8988T (cell line): Measurements from ENCODE around the gene PLCB1.
"Not testable (repeated sequence)": the region's sequence is repeated elsewhere in the genome, so short reads cannot be mapped to it uniquely, and the experiment has no call there.

ENCODE experiments used
- DNase-seq: peaks from one replicate; pipeline ENCODE4 v3.0.0; 2011

The PLCB1 gene

GRCh38 chr20:8344106-8344505, 212.0 kb downstream of the PLCB1 start:
- no peak for DNase-seq

- DNase-seq: no peak
These were observed 212.6 kb downstream of the PLCB1 start for GRCh38 chr20:8344631-8345030.

DNA sequence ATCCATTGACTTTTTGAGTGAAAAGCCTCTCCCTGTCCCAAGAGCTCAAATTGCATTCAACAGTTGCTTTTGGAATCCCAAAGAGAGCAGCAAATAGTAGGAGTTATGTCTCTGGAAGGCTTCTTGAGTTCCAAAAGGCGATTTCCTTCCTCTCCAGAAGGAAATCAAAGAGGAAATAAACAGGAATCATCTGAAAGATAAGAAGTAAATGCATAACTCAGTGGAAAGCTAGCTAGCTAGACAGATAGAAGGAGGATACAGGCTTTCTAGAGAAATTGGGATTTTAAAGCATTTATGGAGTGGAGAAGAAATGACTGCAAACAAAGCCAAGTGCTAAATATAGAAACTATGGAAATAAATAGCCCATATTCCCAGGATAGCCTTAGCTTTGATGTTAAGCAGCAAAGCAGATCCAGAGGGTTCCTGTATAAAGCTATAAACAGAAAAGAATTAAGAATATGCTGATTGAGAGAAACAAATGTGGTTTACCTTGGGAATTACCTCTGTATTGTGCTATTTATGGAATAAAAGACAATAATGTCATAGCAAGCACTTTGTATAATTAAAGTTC, 214.7 kb downstream of the PLCB1 start:
- no peak for DNase-seq

GRCh38 chr20:8350225-8350624, 218.2 kb downstream of the PLCB1 start:
- not testable (repeated sequence) for DNase-seq

DNA sequence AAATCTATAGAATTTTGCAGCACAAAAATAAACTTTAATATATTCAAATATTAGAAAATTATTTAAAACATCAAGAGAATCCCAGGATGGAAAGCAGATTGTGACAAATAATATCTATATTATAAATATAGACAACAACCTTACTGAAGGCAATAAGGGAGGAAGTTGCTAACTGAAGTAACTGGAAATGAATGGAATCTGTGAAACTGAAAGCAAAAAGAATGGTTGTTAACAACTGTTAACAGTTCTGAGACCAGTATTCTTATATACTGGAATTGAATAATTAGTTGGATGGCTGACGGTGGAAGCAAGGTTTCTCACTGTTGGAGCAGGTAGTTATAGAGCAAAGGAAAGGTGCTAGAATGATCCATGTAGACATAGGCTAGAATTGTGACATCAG, 220.4 kb downstream of the PLCB1 start:
- DNase-seq: no peak

DNA sequence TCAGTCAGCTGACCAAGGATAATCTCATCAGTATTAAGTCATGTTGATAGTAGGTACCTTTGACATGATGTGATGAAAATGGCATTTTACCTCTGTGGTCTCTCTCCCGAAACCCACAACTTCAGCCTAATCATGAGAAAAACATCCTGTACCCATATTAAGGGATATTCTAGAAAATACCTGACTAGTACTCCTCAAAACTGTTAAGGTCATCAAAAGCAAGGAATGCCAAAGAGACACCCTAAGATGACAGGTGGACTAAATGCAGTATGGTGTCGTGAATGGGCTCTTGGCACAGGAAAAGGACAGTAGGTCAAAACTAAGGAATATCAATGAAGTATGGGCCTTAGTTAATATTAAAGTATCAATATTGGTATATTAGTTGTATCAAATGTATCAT, 221.4 kb downstream of the PLCB1 start:
- DNase-seq: no peak

- DNase-seq: no peak
These were observed 223.4 kb downstream of the PLCB1 start for GRCh38 chr20:8355453-8355852.

DNA sequence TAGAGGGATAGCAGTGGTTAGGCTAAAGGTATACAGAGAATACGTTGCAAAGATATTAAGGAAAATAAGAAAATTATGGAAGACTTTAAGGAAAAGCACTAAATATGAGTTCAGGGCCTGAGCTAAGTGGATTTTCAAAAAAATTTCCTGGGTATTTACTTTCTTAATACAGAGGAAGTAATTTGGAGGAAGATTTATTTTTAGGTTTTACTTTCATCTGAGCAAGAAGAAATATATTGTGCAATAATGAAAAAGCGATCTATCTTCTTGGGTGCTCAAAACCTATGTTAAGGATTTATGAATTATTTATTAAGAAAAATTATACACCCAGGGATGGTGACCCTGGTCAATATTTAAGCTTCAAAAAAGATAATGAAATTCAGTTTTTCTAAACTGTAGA, 224.7 kb downstream of the PLCB1 start:
- no peak for DNase-seq

DNA sequence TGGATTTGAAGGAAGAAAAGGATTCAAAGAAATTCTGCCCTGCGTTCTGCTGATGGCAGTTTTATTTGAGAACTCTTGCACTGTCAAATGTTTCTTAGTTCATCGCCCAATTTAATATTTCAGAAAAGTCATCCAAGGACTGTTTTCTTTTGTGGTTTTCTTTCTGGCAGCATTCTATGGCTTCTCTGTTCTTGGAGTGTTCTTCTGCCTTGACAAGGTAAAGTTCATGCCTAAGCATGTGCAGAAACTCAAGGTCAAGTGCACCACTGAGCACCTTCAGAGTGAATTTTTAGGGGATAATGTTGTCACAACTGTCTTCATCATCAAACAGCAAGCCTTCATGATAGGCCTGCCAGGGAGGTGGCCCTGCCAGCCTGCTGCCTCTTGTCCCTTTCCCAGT, 225.6 kb downstream of the PLCB1 start:
- no peak for DNase-seq

DNA sequence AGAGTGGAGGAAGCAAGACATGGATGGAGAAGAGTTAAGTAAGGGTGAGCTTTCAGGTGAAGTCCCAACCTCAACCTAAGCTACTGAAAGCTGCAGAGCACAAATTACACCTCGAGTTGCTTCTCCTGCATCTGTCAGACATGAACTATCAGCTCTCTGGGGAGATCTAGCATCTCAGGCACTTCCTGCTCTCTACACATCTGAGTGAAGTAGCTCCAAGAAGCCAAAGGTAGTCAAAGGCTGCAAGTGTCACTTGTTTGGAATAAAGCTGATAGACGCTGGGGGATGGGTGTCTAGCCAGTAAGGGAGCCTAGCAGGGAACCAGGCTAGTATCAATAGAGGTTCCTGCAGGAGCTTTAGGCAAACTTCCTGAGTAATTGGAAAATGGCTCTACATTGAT, 228.0 kb downstream of the PLCB1 start:
- DNase-seq: no peak

- no peak for DNase-seq
These were observed 229.1 kb downstream of the PLCB1 start for GRCh38 chr20:8361006-8361652.

GRCh38 chr20:8361779-8362178, 229.7 kb downstream of the PLCB1 start:
- DNase-seq: no peak

GRCh38 chr20:8362457-8362856, 230.4 kb downstream of the PLCB1 start:
- DNase-seq: no peak

- no peak for DNase-seq
These were observed 232.1 kb downstream of the PLCB1 start for GRCh38 chr20:8363970-8364733.

DNA sequence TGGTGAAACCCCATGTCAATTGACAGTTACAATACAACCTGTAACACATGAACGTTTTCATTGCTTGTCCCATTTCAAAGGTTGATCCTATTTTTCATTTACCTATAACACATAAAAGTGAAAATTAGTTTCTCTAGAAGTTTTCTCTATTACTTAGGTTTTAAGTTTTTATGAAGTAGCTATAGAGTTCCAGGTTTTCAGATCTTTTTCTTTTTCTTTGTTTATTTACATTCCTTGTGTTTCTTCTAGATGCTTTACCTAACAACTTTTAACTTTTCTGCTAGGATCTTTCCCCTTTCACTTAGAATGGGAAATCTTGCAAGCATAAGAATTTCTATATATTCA, 232.6 kb downstream of the PLCB1 start:
- DNase-seq: no peak

DNA sequence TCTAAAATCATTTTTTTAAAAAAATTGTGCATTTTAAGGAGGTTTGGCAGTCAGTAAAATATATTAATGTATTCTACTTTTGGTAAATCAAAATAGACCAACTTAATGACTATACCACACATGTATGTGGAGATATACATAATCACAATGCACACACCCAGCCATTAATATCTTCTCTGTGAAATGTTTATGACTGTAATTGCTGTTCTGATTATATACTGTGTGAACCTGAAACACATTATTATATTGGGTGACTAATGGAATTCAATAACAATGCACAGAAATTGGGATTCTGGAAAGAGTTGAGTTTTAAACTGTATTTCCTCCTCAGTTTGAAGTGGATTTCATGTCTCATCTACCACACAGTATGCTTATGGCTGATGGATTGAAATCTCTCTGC, 233.6 kb downstream of the PLCB1 start:
- no peak for DNase-seq

- no peak for DNase-seq
These were observed 234.3 kb downstream of the PLCB1 start for GRCh38 chr20:8366303-8366923.

- DNase-seq: no peak
These were observed 235.6 kb downstream of the PLCB1 start for GRCh38 chr20:8367689-8368088.

GRCh38 chr20:8368670-8369069, 236.6 kb downstream of the PLCB1 start:
- no peak for DNase-seq

GRCh38 chr20:8369311-8369710, 237.2 kb downstream of the PLCB1 start:
- no peak for DNase-seq

DNA sequence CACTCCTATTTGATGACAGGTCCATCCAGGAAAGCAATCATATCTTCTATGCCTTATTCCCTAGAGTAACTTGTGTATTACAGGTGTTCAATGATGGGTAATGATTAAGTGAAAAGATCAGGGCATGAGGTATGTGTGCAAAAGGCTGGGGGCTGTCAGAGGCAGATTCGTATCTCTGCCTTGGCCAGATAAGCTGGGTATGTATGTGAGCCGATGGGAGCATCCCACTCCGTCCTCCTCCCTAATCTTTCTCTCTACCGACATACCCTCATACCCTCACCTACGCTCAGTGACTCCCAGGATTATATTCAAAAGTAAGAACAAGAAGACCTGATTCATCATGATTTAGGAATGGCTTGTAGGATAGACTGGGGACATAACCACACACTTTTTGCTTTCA, 238.7 kb downstream of the PLCB1 start:
- no peak for DNase-seq

- DNase-seq: no peak
These were observed 240.8 kb downstream of the PLCB1 start for GRCh38 chr20:8372824-8373380.

DNA sequence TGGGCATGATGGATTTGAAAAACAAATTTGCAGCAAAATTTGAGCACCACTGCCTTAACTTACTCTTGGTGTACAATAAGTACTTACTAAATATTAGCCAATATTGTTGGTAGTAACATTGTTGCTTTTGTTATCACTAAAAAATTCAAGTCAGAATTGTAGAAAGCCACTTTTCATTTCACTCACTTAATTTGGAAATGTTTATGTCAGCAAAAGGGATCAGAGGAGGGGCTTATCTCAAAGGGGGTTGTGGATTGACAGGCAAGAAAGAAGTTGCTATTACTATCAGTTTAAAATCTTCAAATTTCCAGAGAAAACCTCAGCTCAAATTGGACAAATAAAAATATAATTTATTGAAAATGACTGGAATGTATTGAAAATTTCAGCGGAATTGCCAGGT, 241.5 kb downstream of the PLCB1 start:
- no peak for DNase-seq

DNA sequence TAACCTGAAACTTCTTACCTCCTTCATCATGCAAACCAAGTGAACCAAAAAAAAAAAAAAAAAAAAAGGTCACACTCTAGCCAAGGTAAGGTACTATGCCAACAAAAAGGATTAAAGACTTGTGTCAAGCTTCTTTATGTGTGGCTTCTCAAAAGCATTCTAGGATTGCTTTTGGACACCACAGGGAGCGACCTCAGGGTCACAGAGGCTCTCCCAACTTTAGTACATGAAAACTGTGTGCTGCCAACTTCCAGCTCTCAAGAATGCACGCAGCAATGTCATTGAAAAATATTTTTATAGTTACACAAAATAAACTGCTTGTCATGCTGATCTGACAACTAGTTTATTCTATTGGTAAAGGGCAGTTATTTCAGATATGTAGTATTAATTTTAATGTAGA, 243.8 kb downstream of the PLCB1 start:
- DNase-seq: no peak
